Stimulated activated CD4-positive, alpha-beta T cell treated with anti-CD3 and anti-CD28 coated beads, Interleukin-1b, Interleukin-23, amount 100 ng/mL, for 4 hours (primary cell): ENCODE results near the gene ACACA.
A peak's percentile ranks its signal among the peaks of the same experiment; 100 is the strongest.
"Not testable (repeated sequence)": the region's sequence is repeated elsewhere in the genome, so short reads cannot be mapped to it uniquely, and the experiment has no call there.

Experiments used
- DNase-seq, 2 donors: peaks; one replicate each; pipeline ENCODE4 v3.0.0-alpha.2; 2020; ENCODE audit warnings: low read depth in 2 of 2

ACACA gene

GRCh38 chr17:37100231-37100630, 306.4 kb downstream of the ACACA start:
- no peak for DNase-seq

GRCh38 chr17:37098910-37099664, 307.5 kb downstream of the ACACA start:
- no peak for DNase-seq

- no peak for DNase-seq
Observed at GRCh38 chr17:37098152-37098551, 308.5 kb downstream of the ACACA start.

- no peak for DNase-seq
Observed at GRCh38 chr17:37097154-37097553, 309.5 kb downstream of the ACACA start.

- DNase-seq = no peak
Observed at GRCh38 chr17:37096071-37096470, 310.6 kb downstream of the ACACA start.

GRCh38 chr17:37094391-37094790, 312.2 kb downstream of the ACACA start:
- DNase-seq = no peak

GRCh38 chr17:37092701-37093100, 313.9 kb downstream of the ACACA start:
- no peak for DNase-seq

- DNase-seq = no peak
Observed at GRCh38 chr17:37092071-37092470, 314.6 kb downstream of the ACACA start.

GRCh38 chr17:37090941-37091340, 315.7 kb downstream of the ACACA start:
- no peak for DNase-seq

- peak in 1 of 2 donors; percentile 10 for DNase-seq
Observed at GRCh38 chr17:37089956-37090355, 316.7 kb downstream of the ACACA start.

GRCh38 chr17:37088913-37089312, 317.7 kb downstream of the ACACA start:
- DNase-seq = no peak

GRCh38 chr17:37088459-37088858, 318.2 kb downstream of the ACACA start:
- no peak for DNase-seq

GRCh38 chr17:37087683-37088082, 319.0 kb downstream of the ACACA start:
- DNase-seq = no peak

GRCh38 chr17:37086948-37087347, 319.7 kb downstream of the ACACA start:
- DNase-seq = no peak

- no peak for DNase-seq
Observed at GRCh38 chr17:37086334-37086733, 320.3 kb downstream of the ACACA start.

GRCh38 chr17:37084372-37084771, 322.3 kb downstream of the ACACA start:
- no peak for DNase-seq

GRCh38 chr17:37083456-37083855, 323.2 kb downstream of the ACACA start:
- no peak for DNase-seq

- DNase-seq = no peak
Observed at GRCh38 chr17:37082985-37083384, 323.7 kb downstream of the ACACA start.

- DNase-seq = no peak
Observed at GRCh38 chr17:37082311-37082860, 324.2 kb downstream of the ACACA start.

- DNase-seq = no peak
Observed at GRCh38 chr17:37081287-37081686, 325.3 kb downstream of the ACACA start.

GRCh38 chr17:37079735-37080134, 326.9 kb downstream of the ACACA start:
- DNase-seq = no peak

- no peak for DNase-seq
Observed at GRCh38 chr17:37079065-37079708, 327.4 kb downstream of the ACACA start.

- not testable (repeated sequence) for DNase-seq
Observed at GRCh38 chr17:37073464-37073863, 333.2 kb downstream of the ACACA start.
